A172 (cell line): ENCODE measurements around the gene VCY1B. TPM values are rescaled to one million over a fixed set of nuclear protein-coding genes. Genes with fewer than 3 reads are reported as not detected.
"Not testable (repeated sequence)": the region's sequence is repeated elsewhere in the genome, so short reads cannot be mapped to it uniquely, and the experiment has no call there.

ENCODE experiments used
- DNase-seq: peaks from one replicate; pipeline ENCODE4 v3.0.0-alpha.2; 2015; ENCODE audit warnings: low spot score
- total RNA-seq: library from RNA; depleted of rRNA; stranded (reverse); fragments of >200 nt; shearing (Covaris generic); gene quantifications from 2 replicates; pipeline ENCODE4 v1.2.3, GENCODE V29; 2014; rRNA removed

VCY1B gene
- not detected in 2 replicates for total RNA-seq

DNA sequence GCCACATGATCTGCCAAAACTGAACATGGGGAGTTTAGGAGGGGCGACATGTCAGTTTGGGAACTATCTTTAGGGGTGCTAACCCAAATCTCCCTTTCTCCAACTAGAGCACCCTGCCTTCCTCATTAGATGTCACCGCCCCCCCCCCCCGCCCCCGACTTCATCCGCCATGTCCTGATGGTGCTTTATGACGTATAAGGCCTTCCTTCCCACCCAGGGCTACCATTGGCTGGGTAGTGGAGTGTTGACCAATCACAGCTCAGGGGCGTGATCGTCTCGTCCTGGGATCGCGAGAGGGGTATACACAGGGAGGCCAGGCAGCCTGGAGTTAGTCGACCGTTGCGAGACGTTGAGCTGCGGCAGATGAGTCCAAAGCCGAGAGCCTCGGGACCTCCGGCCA, at the start of gene VCY1B:
VCY1B (plus strand) TSS at position 301 of the 400 bp plus-strand sequence; CDS start at position 364, 63 bp downstream.
- not testable (repeated sequence) for DNase-seq

DNA sequence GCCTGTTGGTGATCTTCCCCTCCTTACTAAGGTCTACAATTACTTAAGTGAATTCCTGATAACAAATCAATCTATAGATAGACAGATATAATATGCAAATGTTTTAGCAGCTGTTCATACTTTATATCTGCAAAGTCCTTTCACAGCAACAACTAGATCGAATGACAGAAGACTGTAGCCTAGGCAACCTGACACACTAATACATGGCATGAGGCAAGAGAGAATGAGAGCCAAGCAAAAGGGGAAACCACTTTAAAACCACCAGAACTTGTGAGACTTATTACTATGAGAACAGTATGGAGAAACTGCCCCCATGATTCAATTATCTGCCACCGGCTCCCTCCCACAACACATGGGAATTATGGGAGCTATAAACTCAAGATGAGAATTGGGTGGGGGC, 44.1 kb upstream of the VCY1B start:
- DNase-seq: not testable (repeated sequence)

DNA sequence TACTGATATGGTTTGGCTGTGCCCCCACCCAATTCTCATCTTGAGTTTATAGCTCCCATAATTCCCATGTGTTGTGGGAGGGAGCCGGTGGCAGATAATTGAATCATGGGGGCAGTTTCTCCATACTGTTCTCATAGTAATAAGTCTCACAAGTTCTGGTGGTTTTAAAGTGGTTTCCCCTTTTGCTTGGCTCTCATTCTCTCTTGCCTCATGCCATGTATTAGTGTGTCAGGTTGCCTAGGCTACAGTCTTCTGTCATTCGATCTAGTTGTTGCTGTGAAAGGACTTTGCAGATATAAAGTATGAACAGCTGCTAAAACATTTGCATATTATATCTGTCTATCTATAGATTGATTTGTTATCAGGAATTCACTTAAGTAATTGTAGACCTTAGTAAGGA, 25.6 kb upstream of the VCY1B start:
- DNase-seq: not testable (repeated sequence)

DNA sequence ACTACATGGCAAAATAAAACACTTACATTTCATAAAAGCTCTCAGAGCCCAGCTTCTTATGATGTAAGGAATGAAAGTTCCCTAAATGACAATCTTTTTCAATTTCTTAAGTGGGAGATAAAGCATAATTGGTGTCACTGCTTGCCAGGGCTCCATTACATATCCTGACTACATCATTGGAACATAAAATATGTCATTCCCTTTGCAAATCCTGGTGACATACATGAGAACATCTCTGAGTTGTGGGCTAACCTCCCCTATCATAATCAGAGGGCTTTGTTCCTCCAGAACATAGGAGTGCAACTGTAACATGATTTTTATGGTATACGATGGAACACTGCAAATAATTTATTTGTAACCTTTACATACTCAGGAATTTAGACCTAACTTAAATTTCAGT, 29.9 kb downstream of the VCY1B start:
- DNase-seq: no peak

Other genes starting within 250 kb of the VCY1B start
- gene VCY, start 69.8 kb upstream of the VCY1B start, total RNA-seq: not detected in 2 replicates